ENCODE measurements around the gene WNT7A.

Gene WNT7A

GRCh38 chr3:13791198-13792050 lies 88.4 kb downstream of the WNT7A start:
- DNase-seq, result no peak

- no peak for DNase-seq
These were observed 89.3 kb downstream of the WNT7A start for GRCh38 chr3:13790376-13791197.

- DNase-seq, result no peak
These were observed 91.1 kb downstream of the WNT7A start for GRCh38 chr3:13788522-13789424.

GRCh38 chr3:13787533-13788132 lies 92.2 kb downstream of the WNT7A start:
- no peak for DNase-seq

- DNase-seq, result no peak
These were observed 93.1 kb downstream of the WNT7A start for GRCh38 chr3:13786811-13787210.

- DNase-seq, result no peak
These were observed 93.9 kb downstream of the WNT7A start for GRCh38 chr3:13785853-13786436.

- DNase-seq, result no peak
These were observed 94.5 kb downstream of the WNT7A start for GRCh38 chr3:13785351-13785750.

GRCh38 chr3:13783476-13783875 lies 96.4 kb downstream of the WNT7A start:
- DNase-seq, result no peak

GRCh38 chr3:13782501-13782900 lies 97.4 kb downstream of the WNT7A start:
- DNase-seq, result peak; percentile 32

GRCh38 chr3:13781417-13781816 lies 98.5 kb downstream of the WNT7A start:
- DNase-seq, result no peak

GRCh38 chr3:13780432-13781176 lies 99.3 kb downstream of the WNT7A start:
- DNase-seq, result peak; percentile 7

GRCh38 chr3:13776253-13777050 lies 103.4 kb downstream of the WNT7A start:
- no peak for DNase-seq

- peak; percentile 10 for DNase-seq
These were observed 106.8 kb downstream of the WNT7A start for GRCh38 chr3:13772885-13773745.

GRCh38 chr3:13772321-13772745 lies 107.5 kb downstream of the WNT7A start:
- DNase-seq, result peak; percentile 5

GRCh38 chr3:13771496-13771895 lies 108.4 kb downstream of the WNT7A start:
- DNase-seq, result no peak

- no peak for DNase-seq
These were observed 109.4 kb downstream of the WNT7A start for GRCh38 chr3:13770170-13771169.

- DNase-seq, result no peak
These were observed 110.4 kb downstream of the WNT7A start for GRCh38 chr3:13769422-13769821.

GRCh38 chr3:13768453-13768852 lies 111.4 kb downstream of the WNT7A start:
- peak; percentile 7 for DNase-seq

Data from femur (tissue), 1 donor.